A673 (cell line): ENCODE data around the gene ATF4. TPM values are rescaled to one million over a fixed set of nuclear protein-coding genes. Genes with fewer than 3 reads are reported as not detected.

ENCODE experiments used
- BruUV-seq: library from RNA; stranded (reverse); fragments of 400-500 nt; replicated peaks from 2 replicates; lab custom pipeline; 2021; lab: Mats Ljungman, UMichigan
- CTCF ChIA-PET: fragments of 300-600 bp; sonication (Branson Sonifier 250); formaldehyde crosslinking; loops from one replicate; lab custom pipeline; 2022; ENCODE audit warnings: antibody characterized with exemption; lab: Charles Lee
- POLR2A ChIA-PET: fragments of 300-600 bp; sonication (Branson Sonifier 250); formaldehyde crosslinking; loops from one replicate; lab custom pipeline; 2022; ENCODE audit warnings: antibody characterized with exemption; ENCODE audit not compliant: low non-redundant PET; lab: Charles Lee
- DNase-seq: peaks from one replicate; pipeline ENCODE4 v3.0.0-alpha.2; 2015; ENCODE audit warnings: low spot score
- H3K27ac ChIP-seq: fragments of 200-600 bp; sonication (generic); 2 replicates; pipeline ENCODE4 v1.5.1; 2016; ENCODE audit warnings: mixed run types, low read depth, mild to moderate bottlenecking, mixed read lengths, antibody characterized with exemption, low read length; ENCODE audit not compliant: poor library complexity, severe bottlenecking
- H3K27me3 ChIP-seq: fragments of 200-600 bp; sonication (generic); replicated peaks from 2 replicates; pipeline ENCODE4 v1.6.1; 2017; ENCODE audit warnings: mixed run types, low read depth, mild to moderate bottlenecking, mixed read lengths, antibody characterized with exemption, low read length; ENCODE audit not compliant: insufficient read depth, poor library complexity
- H3K36me3 ChIP-seq: fragments of 200-600 bp; sonication (generic); 2 replicates; pipeline ENCODE4 v1.6.1; 2016; ENCODE audit warnings: mixed run types, mild to moderate bottlenecking, mixed read lengths, antibody characterized with exemption, low read length; ENCODE audit not compliant: insufficient read depth, poor library complexity, severe bottlenecking
- H3K4me1 ChIP-seq: fragments of 200-600 bp; sonication (generic); 2 replicates; pipeline ENCODE4 v1.6.1; 2017; ENCODE audit warnings: mixed run types, mild to moderate bottlenecking, mixed read lengths, antibody characterized with exemption, low read length; ENCODE audit not compliant: insufficient read depth, poor library complexity, severe bottlenecking
- H3K4me3 ChIP-seq: fragments of 200-600 bp; sonication (generic); 2 replicates; pipeline ENCODE4 v1.5.1; 2016; ENCODE audit warnings: low read depth, mixed run types, mild to moderate bottlenecking, mixed read lengths, low read length; ENCODE audit not compliant: poor library complexity, severe bottlenecking
- H3K9me3 ChIP-seq: fragments of 200-600 bp; sonication (generic); 2 replicates; pipeline ENCODE4 v1.6.1; 2016; ENCODE audit warnings: mixed run types, low read depth, mild to moderate bottlenecking, mixed read lengths, antibody characterized with exemption, low read length; ENCODE audit not compliant: poor library complexity, severe bottlenecking
- EZH2 ChIP-seq: fragments of 200-600 bp; sonication (generic); IDR thresholded peaks from 2 replicates; pipeline ENCODE4 v1.6.1; 2017; ENCODE audit warnings: borderline replicate concordance, low read depth, mild to moderate bottlenecking, mixed read lengths, antibody characterized with exemption, low read length; ENCODE audit not compliant: poor library complexity, severe bottlenecking
- intact Hi-C: fragments of 100-400 bp; cut with micrococcal nuclease; formaldehyde crosslinking; loops from one replicate; pipeline ENCODE4 v1.10.0; 2022; ENCODE audit not compliant: unreplicated experiment
- total RNA-seq: library from RNA; stranded (reverse); gene quantifications from 2 replicates; pipeline ENCODE4 v1.2.3, GENCODE V29; 2021
- TF ChIP-seq, protein P1 (sequence below): fragments of 300-800, 200-600 bp; sonication (generic); conservative IDR thresholded peaks from 2 replicates; pipeline ENCODE4 v1.5.1; 2017; ENCODE audit warnings: low read depth, mild to moderate bottlenecking, antibody characterized with exemption, low read length, moderate library complexity, mixed read lengths

The ATF4 gene
- total RNA-seq, 1 experiment from 2014 or later: 476 TPM

DNA sequence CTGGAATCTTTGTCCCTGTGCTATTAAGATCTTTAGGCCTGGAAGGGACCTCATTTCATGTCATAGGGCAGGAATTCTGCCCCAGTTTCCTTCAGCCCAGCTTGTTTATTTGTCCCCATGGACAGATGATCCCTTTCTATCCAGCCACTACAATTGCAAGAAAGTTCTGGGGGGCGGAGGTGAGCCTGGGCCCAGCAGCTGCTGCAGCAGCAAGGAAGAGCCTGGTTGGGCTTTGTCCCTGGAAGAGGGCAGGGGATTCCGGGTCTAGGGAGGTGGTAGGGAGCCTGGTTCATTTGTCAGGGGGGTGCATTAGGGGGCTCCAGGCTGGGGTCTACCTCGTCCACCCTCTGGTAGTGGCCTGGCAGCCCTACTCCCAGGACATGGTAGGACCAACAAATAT lies 33.8 kb downstream of the ATF4 start:
- no peak overlapping the region for H3K4me3 ChIP-seq
- H3K36me3 ChIP-seq: no peaks in the 10 kb centered on the region
- no peak for DNase-seq
- H3K27ac ChIP-seq: no peak overlapping the region
- intact Hi-C loops: no loop called here
- H3K4me1 ChIP-seq: no peaks in the 10 kb centered on the region
- no peak for TF ChIP-seq EZH2
- TF ChIP-seq, protein P1, sequence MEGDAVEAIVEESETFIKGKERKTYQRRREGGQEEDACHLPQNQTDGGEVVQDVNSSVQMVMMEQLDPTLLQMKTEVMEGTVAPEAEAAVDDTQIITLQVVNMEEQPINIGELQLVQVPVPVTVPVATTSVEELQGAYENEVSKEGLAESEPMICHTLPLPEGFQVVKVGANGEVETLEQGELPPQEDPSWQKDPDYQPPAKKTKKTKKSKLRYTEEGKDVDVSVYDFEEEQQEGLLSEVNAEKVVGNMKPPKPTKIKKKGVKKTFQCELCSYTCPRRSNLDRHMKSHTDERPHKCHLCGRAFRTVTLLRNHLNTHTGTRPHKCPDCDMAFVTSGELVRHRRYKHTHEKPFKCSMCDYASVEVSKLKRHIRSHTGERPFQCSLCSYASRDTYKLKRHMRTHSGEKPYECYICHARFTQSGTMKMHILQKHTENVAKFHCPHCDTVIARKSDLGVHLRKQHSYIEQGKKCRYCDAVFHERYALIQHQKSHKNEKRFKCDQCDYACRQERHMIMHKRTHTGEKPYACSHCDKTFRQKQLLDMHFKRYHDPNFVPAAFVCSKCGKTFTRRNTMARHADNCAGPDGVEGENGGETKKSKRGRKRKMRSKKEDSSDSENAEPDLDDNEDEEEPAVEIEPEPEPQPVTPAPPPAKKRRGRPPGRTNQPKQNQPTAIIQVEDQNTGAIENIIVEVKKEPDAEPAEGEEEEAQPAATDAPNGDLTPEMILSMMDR: no peak
- ChIA-PET POLR2A (no interaction called here), CTCF (interaction anchor here (0.6 kb wide), 1 partner anchor 883 kb away, joined by 3 read pairs; no protein-coding TSS in a partner anchor)
- H3K27me3 ChIP-seq: peaks cover 41% of the 10 kb centered on the region
- H3K9me3 ChIP-seq: no peaks in the 10 kb centered on the region
- BruUV-seq: no TSS peak

DNA sequence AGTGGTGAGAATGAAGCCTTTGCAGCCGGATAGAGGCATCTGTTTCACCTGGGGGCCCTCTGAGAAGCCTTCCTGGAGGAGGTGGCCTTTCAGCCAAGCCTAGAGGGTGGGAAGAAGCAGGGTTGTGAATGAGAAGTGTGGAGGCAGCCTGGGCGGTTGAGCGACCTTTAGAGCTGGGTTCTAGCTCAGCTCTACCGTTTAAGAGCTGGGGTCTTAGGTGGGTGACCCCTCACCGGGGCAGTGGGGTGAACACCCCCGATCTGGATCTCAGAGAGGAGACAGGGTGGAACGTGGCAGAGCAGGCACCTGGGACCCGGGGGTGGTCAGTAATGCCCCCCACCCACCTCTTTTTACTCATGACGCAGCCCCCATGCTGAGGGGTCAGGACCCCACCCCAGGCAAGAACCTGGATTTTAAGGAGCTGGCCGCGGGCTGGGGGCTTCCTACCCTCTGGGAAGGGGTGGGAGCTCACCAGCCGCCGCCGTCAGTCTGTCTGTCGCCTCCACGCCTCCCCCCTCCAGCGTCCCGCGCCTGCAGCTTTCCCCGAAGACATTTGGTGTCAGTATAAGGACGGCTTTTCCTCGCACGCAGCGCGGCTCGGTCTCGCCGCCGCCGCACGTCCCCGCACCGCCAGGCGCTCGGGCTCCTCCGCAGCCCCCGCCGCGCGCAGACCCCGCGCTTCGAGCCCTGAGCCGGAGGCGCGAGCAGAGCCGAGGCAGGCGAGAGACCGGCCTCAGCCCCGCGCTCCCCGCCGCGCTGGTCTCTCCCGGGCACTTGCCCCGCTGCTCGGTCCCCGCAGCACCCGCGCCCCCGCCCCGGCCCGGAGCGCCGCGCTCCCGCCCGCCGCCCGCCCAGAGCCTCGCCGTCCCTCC lies 36.8 kb downstream of the ATF4 start:
- peak overlapping the region; percentile 38 for H3K4me3 ChIP-seq
- H3K9me3 ChIP-seq: no peaks in the 10 kb centered on the region
- no peaks in the 10 kb centered on the region for H3K4me1 ChIP-seq
- no peak for TF ChIP-seq EZH2
- TF ChIP-seq, protein P1: peak; percentile 45
- ChIA-PET CTCF (no interaction called here), POLR2A (no interaction called here)
- peaks cover 36% of the 10 kb centered on the region for H3K27me3 ChIP-seq
- H3K36me3 ChIP-seq: no peaks in the 10 kb centered on the region
- no TSS peak for BruUV-seq
- intact Hi-C loops: no loop called here
- DNase-seq: peak; percentile 49
- no peak overlapping the region for H3K27ac ChIP-seq

DNA sequence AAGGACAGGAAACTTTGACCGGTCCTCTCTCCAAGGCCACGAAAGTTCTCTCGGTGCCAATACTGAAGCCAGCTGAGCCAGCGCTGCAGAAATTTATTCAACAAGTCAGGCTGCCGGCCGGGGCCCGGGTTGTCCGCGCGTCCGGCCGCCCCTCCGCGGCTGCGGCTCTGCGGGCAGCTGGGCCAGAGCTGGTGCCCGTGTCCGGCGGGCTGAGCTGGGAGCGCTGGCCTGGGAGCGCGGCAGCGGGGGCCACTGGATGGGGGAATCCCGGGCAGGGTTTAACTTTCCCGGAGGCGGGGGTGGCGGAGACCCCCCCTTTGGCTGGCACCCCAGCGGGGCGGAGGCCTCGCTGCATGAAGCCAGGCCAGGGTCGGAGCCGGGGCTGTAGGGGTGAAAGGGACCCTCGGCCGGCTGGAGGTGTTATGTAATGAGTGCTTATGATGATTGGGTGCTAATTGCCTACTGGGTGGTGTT lies 37.9 kb downstream of the ATF4 start:
- no peak for DNase-seq
- CTCF ChIA-PET: interaction anchor here (0.6 kb wide), 1 partner anchor 250 kb away, joined by 9 read pairs; no protein-coding TSS in a partner anchor
- peak; percentile 70 for TF ChIP-seq EZH2
- TF ChIP-seq, protein P1: no peak
- Histone ChIP-seq H3K4me1 (no peaks in the 10 kb centered on the region), H3K9me3 (no peaks in the 10 kb centered on the region), H3K36me3 (no peaks in the 10 kb centered on the region), H3K27ac (no peak overlapping the region), H3K4me3 (peak overlapping the region; percentile 30), H3K27me3 (peaks cover 36% of the 10 kb centered on the region)
- intact Hi-C loops: no loop called here
- no TSS peak for BruUV-seq
- POLR2A ChIA-PET: no interaction called here
